HepG2 (cell line): ENCODE results near the gene EGF.

Experiments
- EZH2 ChIP-seq: conservative IDR thresholded peaks from 2 replicates; pipeline ENCODE4 v1.6.1; 2012; ENCODE audit warnings: mild to moderate bottlenecking, low read depth, low read length, moderate library complexity
- HNF4A ChIP-seq: sonication (generic); formaldehyde crosslinking; IDR thresholded peaks from 2 replicates; pipeline ENCODE4 v1.4.0; 2020; ENCODE audit warnings: missing genetic modification reagents
- MXI1 ChIP-seq: IDR thresholded peaks from 3 replicates; pipeline ENCODE4 v1.6.1; 2012; ENCODE audit warnings: low read depth, low read length, inconsistent platforms, borderline replicate concordance
- NR2C2 ChIP-seq: sonication (generic); formaldehyde crosslinking; IDR thresholded peaks from 2 replicates; pipeline ENCODE4 v1.4.0; 2020; ENCODE audit warnings: missing genetic modification reagents, mild to moderate bottlenecking, moderate library complexity, borderline replicate concordance
- POLR2A ChIP-seq, 2 experiments: IDR thresholded peaks; 2 replicates each; pipeline ENCODE4 v1.6.1; 2011; ENCODE audit warnings: low read depth in 2 of 2, low read length in 2 of 2, mild to moderate bottlenecking in 1 of 2, moderate library complexity in 1 of 2; ENCODE audit not compliant: insufficient read depth in 1 of 2
- ZNF282 ChIP-seq: fragments of 450-650 bp; IDR thresholded peaks from 2 replicates; pipeline ENCODE4 v1.6.1; 2018; ENCODE audit not compliant: partially characterized antibody
- ZNF710 ChIP-seq: sonication (generic); formaldehyde crosslinking; IDR thresholded peaks from 2 replicates; pipeline ENCODE4 v1.5.0; 2020; ENCODE audit warnings: mild to moderate bottlenecking, missing genetic modification reagents, borderline replicate concordance
- ZSCAN31 ChIP-seq: sonication (generic); formaldehyde crosslinking; IDR thresholded peaks from 2 replicates; pipeline ENCODE4 v1.5.0; 2020; ENCODE audit warnings: low read depth, mild to moderate bottlenecking, missing genetic modification reagents
- TF ChIP-seq, protein P1 (sequence below), 2 experiments: IDR thresholded peaks; 2 replicates each; pipeline ENCODE4 v1.6.1; 2011 to 2012; ENCODE audit warnings: low read length in 2 of 2, borderline replicate concordance in 1 of 2, low read depth in 1 of 2, mild to moderate bottlenecking in 1 of 2, moderate library complexity in 1 of 2

DNA sequence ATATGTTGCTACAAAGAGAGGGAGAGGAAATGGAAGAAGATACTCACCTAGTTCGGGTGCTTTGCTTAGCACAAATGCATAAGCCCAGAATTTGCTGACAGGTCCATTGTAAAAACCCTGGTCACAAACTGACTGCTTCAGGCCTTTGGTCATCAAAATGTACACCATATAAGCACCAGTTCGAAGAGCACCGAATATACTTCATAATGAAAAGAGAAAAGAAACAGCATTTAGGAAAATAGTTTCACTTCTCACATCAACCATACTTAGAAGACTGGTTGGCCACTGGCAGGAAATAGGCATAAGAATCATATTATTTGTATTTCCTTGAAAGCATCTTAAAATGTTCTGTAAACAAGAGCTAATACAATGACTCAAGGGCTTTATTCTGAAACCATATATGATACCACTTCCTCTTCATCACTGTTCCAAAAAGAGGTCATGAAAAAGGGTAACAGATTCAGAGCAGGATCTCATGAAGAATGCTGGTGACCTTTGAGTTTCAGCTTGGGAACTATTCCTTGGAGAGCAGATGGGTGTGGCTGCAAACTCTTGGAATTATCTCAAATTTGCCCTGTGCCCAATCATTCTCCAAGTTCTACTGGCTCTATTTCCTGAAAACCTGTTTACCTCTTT is 147.0 kb downstream of the EGF start:
- TF ChIP-seq ZSCAN31, result no peak
- TF ChIP-seq EZH2, result no peak
- TF ChIP-seq POLR2A (IDR thresholded peaks at IDR 0.05; ENCODE audit: insufficient read depth in 1 of 2, low read depth in 2 of 2, low read length in 2 of 2), result no peak
- TF ChIP-seq MXI1, result no peak
- no peak for TF ChIP-seq HNF4A (CRISPR knock-in tag)
- TF ChIP-seq, protein P1, sequence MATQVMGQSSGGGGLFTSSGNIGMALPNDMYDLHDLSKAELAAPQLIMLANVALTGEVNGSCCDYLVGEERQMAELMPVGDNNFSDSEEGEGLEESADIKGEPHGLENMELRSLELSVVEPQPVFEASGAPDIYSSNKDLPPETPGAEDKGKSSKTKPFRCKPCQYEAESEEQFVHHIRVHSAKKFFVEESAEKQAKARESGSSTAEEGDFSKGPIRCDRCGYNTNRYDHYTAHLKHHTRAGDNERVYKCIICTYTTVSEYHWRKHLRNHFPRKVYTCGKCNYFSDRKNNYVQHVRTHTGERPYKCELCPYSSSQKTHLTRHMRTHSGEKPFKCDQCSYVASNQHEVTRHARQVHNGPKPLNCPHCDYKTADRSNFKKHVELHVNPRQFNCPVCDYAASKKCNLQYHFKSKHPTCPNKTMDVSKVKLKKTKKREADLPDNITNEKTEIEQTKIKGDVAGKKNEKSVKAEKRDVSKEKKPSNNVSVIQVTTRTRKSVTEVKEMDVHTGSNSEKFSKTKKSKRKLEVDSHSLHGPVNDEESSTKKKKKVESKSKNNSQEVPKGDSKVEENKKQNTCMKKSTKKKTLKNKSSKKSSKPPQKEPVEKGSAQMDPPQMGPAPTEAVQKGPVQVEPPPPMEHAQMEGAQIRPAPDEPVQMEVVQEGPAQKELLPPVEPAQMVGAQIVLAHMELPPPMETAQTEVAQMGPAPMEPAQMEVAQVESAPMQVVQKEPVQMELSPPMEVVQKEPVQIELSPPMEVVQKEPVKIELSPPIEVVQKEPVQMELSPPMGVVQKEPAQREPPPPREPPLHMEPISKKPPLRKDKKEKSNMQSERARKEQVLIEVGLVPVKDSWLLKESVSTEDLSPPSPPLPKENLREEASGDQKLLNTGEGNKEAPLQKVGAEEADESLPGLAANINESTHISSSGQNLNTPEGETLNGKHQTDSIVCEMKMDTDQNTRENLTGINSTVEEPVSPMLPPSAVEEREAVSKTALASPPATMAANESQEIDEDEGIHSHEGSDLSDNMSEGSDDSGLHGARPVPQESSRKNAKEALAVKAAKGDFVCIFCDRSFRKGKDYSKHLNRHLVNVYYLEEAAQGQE (IDR thresholded peaks at IDR 0.05; ENCODE audit: borderline replicate concordance in 1 of 2, low read depth in 1 of 2, low read length in 2 of 2), result no peak
- no peak for TF ChIP-seq ZNF710 (CRISPR knock-in tag)
- TF ChIP-seq NR2C2 (CRISPR knock-in tag), result no peak
- no peak for TF ChIP-seq ZNF282
